ENCODE results near the gene SNAI1. TPM values are rescaled to one million over a fixed set of nuclear protein-coding genes. Genes with fewer than 3 reads are reported as not detected.

Gene SNAI1
- total RNA-seq, 1 experiment from 2014 or later = 2.2 TPM

DNA sequence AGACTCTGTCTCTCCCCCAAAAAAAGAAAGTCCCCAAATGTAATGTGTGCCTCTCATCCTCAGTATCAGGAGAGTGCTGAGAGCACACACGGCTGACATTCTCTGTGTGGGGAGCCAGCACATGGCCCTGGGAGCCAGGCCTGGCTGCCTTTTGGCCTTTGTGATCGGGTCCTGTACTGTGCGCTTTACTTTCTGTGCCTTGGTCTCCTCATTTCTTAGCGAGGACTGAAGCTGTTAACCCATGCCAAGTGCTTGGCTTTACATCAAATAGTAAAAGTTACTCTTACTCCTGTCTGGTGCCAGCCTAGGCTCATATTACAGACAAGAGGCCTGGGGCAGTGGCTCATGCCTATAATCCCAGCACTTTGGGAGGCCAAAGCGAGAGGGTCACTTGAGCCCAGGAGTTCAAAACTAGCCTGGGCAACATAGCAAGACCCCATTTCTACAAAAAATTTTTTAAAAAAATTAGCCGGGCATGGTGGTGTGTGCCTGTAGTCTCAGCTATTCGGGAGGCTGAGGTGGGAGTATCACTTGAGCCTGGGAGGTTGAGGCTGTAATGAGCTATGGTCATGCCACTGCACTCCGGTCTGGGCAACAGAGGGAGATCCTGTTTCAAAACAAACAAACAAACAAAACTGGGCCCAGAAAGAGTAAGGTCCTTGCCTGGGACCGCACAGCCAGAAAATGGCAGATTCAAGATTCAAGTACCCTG lies 50.3 kb downstream of the SNAI1 start:
- DNase-seq (ENCODE audit: extremely low read depth, low read depth) = no peak

DNA sequence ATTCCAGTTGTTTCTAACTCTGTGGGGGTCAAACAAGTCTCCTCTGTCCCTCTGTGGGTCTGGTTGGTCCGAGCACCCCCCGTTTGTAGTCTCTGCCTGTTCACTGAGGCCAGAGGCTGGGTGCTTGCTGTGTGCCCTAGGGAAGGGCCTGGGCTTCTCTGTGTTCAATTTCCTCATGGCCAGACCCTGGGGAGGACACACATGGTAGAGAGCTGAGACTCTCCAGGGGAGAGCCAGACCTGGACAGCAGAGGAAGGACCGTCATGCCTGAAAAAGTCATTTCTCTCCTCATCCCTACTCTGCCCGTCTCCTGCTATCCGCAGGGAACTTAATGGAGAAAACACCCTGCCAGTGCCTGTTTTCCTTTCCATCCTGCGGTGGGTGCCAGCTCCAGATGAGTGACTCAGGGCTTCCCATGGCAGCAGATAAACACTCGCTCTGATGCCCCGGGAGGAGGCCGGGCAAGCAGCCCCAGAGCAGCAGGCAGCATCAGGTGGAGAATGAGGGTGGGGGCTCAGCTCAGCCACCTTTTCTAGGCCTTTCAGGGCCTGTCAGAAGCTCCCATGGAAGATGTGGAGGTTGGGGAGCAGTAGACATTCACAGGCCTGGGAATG lies 51.9 kb downstream of the SNAI1 start:
- DNase-seq (ENCODE audit: extremely low read depth, low read depth) = no peak

DNA sequence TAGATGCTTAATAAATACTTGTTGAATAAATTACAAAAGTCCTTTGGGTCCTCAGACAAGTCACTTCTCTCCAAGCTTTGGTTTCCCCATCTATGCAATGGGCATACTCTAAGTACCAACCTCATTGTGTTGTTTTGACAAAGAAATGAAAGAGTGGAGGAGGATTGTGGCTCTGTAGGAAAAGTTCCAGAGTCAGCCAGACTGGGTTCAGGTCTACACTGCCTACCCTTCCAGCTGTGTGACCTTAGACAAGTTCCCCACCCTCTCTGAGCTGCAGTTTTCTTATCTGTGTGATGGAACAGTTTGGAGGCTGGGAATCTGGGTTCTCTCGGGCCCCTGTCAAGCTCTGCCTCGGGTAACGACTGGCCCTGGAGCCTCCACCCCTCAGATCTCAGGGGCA lies 53.9 kb downstream of the SNAI1 start:
- DNase-seq (ENCODE audit: extremely low read depth, low read depth) = no peak

DNA sequence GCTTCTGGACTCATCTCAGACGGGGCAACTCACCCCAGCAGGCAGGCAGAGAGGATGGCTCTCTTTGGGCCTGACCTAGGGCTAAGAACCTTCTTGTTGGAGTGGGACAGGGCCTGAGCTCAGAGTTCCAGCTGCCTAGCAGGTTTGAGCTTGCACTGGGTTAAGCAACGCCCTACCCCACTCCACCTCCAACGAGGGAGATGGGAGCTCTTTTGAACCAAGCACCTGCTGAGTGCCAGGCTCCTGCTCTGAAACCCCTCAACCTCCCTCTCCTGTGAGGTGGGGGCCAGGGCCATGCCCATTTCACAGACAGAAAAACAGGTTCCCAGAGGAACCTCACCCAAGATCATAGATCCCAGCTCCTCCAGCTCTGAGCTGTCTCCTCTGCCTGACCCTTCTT lies 54.3 kb downstream of the SNAI1 start:
- DNase-seq (ENCODE audit: extremely low read depth, low read depth) = no peak

DNA sequence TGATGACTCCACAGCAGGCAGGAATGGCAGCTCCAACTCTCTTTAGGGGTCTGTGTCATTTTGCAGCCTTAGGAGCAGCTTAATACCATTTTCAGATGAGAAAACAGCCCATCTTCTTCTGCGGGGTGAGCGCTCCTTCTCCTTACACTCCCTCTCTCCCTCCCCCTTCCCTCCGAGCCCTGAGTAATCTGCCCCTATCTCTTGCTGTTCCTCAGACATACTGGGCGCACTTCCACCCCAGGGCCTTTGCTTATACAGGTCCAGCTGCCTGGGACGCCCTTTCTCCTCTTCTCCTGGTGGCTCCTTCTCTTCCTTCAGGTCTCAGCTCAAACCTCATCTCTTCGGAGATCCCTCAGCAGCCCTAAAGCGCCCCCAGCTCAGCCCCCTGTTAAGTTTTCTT lies 54.8 kb downstream of the SNAI1 start:
- no peak for DNase-seq (ENCODE audit: extremely low read depth, low read depth)

DNA sequence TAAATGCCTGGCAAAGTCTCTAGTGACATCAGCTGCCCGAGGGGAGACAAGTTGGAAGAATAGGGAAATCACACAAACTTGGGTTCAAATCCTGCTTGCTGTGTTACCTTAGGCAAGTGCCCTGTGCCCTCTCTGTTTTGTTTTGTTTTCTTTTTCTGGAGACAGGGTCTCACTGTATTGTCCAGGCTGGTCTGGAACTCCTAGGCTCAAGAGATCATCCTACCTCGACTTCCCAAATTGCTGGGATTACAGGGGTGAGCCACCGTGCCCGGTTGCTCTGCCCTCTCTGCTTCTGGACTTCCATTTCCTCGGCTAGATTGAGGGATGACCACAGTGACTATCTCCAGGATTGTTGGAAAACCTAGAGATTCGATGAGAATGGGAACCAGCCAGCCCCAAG lies 55.4 kb downstream of the SNAI1 start:
- no peak for DNase-seq (ENCODE audit: extremely low read depth, low read depth)

Small RNA genes lying within 50 kb of the gene (small RNA-seq; reads per million reads assigned to genes)
- gene RF00017 = 0 reads per million in 2 experiments
- 0 reads per million in 2 experiments for gene RNU6-147P

Other genes starting within 250 kb of the SNAI1 start
- gene SLC9A8, start 170.2 kb upstream of the SNAI1 start, total RNA-seq (2014; rRNA removed; shearing (Covaris generic)) = 5.7 and 8.5 TPM in 2 replicates
- gene SPATA2, start 67.5 kb upstream of the SNAI1 start, total RNA-seq (2014; rRNA removed; shearing (Covaris generic)) = 5.3 and 6.1 TPM in 2 replicates
- 48.5 and 51.9 TPM in 2 replicates for gene RNF114, start 46.6 kb upstream of the SNAI1 start, total RNA-seq (2014; rRNA removed; shearing (Covaris generic))
- gene UBE2V1, start 130.2 kb downstream of the SNAI1 start, total RNA-seq (2014; rRNA removed; shearing (Covaris generic)) = 95.4 and 105 TPM in 2 replicates
- 40.0 and 47.3 TPM in 2 replicates for gene PEDS1, start 170.7 kb downstream of the SNAI1 start, total RNA-seq (2014; rRNA removed; shearing (Covaris generic))
- 109 and 147 TPM in 2 replicates for gene CEBPB, start 207.8 kb downstream of the SNAI1 start, total RNA-seq (2014; rRNA removed; shearing (Covaris generic))